ENCODE data around the gene RBMS2. TPM values are rescaled to one million over a fixed set of nuclear protein-coding genes. Genes with fewer than 3 reads are reported as not detected.

The RBMS2 gene
- total and polyA plus RNA-seq, 10 of the 15 experiments (the other 5 are each of a cell fraction or from before 2014, with no cell fraction given) = 0.56 to 7.1 (median 2.4) TPM

DNA sequence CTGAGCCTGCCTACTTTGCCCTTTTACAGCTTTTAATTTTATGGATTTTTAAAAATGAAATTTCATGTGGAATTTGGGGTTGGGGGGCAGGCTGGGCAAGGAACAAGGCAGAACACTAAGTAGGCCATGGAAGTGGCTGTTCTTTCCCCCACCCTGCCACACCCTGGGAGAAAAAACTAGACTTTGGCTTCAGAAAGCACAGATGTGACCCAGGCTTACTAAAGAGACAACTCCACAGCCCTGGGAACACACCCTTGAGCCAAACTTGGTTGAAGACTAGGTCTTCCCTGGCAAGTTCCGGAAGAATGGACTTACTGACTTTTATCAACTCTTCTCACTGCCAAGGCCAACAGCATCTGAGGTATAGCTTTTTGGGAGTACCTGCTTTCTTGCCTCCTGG lies 68.2 kb downstream of the RBMS2 start:
- no peaks in the 10 kb centered on the region for H3K4me1 ChIP-seq (ENCODE audit: control insufficient read depth, insufficient read depth, low read length)
- ChIA-PET POLR2A (interaction anchor here (1.0 to 1.6 kb wide), 2 partner anchors 35 to 47 kb away, joined by 5 read pairs; no protein-coding TSS in a partner anchor), CTCF (interaction anchor here (0.8 to 5.0 kb wide), 17 partner anchors 10 to 427 kb away, joined by 3 to 39 read pairs (median 5); partner anchors contain the start of gene CNPY2), SMC1A (ENCODE audit: uncharacterized antibody, unreplicated experiment) (interaction anchor here (0.8 to 4.7 kb wide), 9 partner anchors 13 to 78 kb away, joined by 3 to 30 read pairs (median 4); partner anchors contain the start of gene RBMS2), RAD21 (ENCODE audit: unreplicated experiment) (interaction anchor here (0.6 to 2.8 kb wide), 4 partner anchors 47 to 76 kb away, joined by 3 to 14 read pairs (median 7); no protein-coding TSS in a partner anchor)
- intact Hi-C loops (cut with micrococcal nuclease; ENCODE audit: unreplicated experiment) = loop anchor here (1.0 to 10.0 kb wide), 2 partner anchors 76 to 395 kb away; no protein-coding TSS in a partner anchor
- H3K9ac ChIP-seq (ENCODE audit: control insufficient read depth, insufficient read depth, low read length) = no peak overlapping the region
- no peak for FAIRE-seq
- H3K27me3 ChIP-seq (replicated peaks in 1 of 2; ENCODE audit: control insufficient read depth in 2 of 2, insufficient read depth in 2 of 2, low read length in 1 of 2) = no peaks in the 10 kb centered on the region
- no peaks in the 10 kb centered on the region for H3K9me3 ChIP-seq (replicated peaks; ENCODE audit: control insufficient read depth, insufficient read depth, low read length)
- no peak for ATAC-seq
- TF ChIP-seq, protein P1, sequence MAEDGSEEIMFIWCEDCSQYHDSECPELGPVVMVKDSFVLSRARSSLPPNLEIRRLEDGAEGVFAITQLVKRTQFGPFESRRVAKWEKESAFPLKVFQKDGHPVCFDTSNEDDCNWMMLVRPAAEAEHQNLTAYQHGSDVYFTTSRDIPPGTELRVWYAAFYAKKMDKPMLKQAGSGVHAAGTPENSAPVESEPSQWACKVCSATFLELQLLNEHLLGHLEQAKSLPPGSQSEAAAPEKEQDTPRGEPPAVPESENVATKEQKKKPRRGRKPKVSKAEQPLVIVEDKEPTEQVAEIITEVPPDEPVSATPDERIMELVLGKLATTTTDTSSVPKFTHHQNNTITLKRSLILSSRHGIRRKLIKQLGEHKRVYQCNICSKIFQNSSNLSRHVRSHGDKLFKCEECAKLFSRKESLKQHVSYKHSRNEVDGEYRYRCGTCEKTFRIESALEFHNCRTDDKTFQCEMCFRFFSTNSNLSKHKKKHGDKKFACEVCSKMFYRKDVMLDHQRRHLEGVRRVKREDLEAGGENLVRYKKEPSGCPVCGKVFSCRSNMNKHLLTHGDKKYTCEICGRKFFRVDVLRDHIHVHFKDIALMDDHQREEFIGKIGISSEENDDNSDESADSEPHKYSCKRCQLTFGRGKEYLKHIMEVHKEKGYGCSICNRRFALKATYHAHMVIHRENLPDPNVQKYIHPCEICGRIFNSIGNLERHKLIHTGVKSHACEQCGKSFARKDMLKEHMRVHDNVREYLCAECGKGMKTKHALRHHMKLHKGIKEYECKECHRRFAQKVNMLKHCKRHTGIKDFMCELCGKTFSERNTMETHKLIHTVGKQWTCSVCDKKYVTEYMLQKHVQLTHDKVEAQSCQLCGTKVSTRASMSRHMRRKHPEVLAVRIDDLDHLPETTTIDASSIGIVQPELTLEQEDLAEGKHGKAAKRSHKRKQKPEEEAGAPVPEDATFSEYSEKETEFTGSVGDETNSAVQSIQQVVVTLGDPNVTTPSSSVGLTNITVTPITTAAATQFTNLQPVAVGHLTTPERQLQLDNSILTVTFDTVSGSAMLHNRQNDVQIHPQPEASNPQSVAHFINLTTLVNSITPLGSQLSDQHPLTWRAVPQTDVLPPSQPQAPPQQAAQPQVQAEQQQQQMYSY (CRISPR knock-in tag; IDR thresholded peaks at IDR 0.05) = no peak
- TF ChIP-seq, protein P2, sequence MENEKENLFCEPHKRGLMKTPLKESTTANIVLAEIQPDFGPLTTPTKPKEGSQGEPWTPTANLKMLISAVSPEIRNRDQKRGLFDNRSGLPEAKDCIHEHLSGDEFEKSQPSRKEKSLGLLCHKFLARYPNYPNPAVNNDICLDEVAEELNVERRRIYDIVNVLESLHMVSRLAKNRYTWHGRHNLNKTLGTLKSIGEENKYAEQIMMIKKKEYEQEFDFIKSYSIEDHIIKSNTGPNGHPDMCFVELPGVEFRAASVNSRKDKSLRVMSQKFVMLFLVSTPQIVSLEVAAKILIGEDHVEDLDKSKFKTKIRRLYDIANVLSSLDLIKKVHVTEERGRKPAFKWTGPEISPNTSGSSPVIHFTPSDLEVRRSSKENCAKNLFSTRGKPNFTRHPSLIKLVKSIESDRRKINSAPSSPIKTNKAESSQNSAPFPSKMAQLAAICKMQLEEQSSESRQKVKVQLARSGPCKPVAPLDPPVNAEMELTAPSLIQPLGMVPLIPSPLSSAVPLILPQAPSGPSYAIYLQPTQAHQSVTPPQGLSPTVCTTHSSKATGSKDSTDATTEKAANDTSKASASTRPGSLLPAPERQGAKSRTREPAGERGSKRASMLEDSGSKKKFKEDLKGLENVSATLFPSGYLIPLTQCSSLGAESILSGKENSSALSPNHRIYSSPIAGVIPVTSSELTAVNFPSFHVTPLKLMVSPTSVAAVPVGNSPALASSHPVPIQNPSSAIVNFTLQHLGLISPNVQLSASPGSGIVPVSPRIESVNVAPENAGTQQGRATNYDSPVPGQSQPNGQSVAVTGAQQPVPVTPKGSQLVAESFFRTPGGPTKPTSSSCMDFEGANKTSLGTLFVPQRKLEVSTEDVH (IDR thresholded peaks at IDR 0.05; ENCODE audit: low read depth, partially characterized antibody) = no peak
- TF ChIP-seq, protein P3, sequence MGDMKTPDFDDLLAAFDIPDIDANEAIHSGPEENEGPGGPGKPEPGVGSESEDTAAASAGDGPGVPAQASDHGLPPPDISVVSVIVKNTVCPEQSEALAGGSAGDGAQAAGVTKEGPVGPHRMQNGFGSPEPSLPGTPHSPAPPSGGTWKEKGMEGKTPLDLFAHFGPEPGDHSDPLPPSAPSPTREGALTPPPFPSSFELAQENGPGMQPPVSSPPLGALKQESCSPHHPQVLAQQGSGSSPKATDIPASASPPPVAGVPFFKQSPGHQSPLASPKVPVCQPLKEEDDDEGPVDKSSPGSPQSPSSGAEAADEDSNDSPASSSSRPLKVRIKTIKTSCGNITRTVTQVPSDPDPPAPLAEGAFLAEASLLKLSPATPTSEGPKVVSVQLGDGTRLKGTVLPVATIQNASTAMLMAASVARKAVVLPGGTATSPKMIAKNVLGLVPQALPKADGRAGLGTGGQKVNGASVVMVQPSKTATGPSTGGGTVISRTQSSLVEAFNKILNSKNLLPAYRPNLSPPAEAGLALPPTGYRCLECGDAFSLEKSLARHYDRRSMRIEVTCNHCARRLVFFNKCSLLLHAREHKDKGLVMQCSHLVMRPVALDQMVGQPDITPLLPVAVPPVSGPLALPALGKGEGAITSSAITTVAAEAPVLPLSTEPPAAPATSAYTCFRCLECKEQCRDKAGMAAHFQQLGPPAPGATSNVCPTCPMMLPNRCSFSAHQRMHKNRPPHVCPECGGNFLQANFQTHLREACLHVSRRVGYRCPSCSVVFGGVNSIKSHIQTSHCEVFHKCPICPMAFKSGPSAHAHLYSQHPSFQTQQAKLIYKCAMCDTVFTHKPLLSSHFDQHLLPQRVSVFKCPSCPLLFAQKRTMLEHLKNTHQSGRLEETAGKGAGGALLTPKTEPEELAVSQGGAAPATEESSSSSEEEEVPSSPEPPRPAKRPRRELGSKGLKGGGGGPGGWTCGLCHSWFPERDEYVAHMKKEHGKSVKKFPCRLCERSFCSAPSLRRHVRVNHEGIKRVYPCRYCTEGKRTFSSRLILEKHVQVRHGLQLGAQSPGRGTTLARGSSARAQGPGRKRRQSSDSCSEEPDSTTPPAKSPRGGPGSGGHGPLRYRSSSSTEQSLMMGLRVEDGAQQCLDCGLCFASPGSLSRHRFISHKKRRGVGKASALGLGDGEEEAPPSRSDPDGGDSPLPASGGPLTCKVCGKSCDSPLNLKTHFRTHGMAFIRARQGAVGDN (IDR thresholded peaks at IDR 0.05) = no peak
- TF ChIP-seq WRNIP1 (IDR thresholded peaks at IDR 0.05; ENCODE audit: borderline replicate concordance, low read depth, low read length) = no peak
- H2AFZ ChIP-seq (ENCODE audit: control insufficient read depth, low read depth, low read length) = no peak overlapping the region
- no peaks in the 10 kb centered on the region; a peak in 1 of 4 replicates for H3K36me3 ChIP-seq (ENCODE audit: control insufficient read depth in 2 of 2, insufficient read depth in 2 of 2, low read length in 1 of 2)
- in situ Hi-C loops (cut with MboI) = loop anchor here (5.0 kb wide), 1 partner anchor 67 kb away; the partner anchor contains the start of gene RBMS2
- H3K27ac ChIP-seq (ENCODE audit: control insufficient read depth, insufficient read depth) = no peak overlapping the region
- no peaks in the 10 kb centered on the region for H4K20me1 ChIP-seq (ENCODE audit: control insufficient read depth, insufficient read depth)
- 100% methylated on average over 1 of the region's 1 CpG for WGBS (ENCODE audit: insufficient coverage, insufficient replicate concordance, low lambda C conversion rate, missing lambda C conversion rate)
- H3K4me2 ChIP-seq (ENCODE audit: control insufficient read depth, insufficient read depth) = no peak overlapping the region
- BruUV-seq (replicated peaks) = no TSS peak
- H3K79me2 ChIP-seq (ENCODE audit: control insufficient read depth, insufficient read depth, low read length) = no peaks in the 10 kb centered on the region
- no peak overlapping the region for H3K4me3 ChIP-seq
- no peak for DNase-seq (ENCODE audit: low read depth, low spot score)
